Ishikawa (cell line): Measurements from ENCODE around the gene AFG3L2.

Source experiments
- CEBPB ChIP-seq: IDR thresholded peaks from 2 replicates; pipeline ENCODE4 v1.6.1; 2012
- CREB1 ChIP-seq: IDR thresholded peaks from 2 replicates; pipeline ENCODE4 v1.6.1; 2012; ENCODE audit warnings: low read depth
- EGR1 ChIP-seq: IDR thresholded peaks from 2 replicates; pipeline ENCODE4 v1.6.1; 2012
- EP300 ChIP-seq: IDR thresholded peaks from 2 replicates; pipeline ENCODE4 v1.6.1; 2012; ENCODE audit warnings: borderline replicate concordance
- FOXM1 ChIP-seq: IDR thresholded peaks from 2 replicates; pipeline ENCODE4 v1.6.1; 2012; ENCODE audit warnings: low read depth, borderline replicate concordance
- MAX ChIP-seq: IDR thresholded peaks from 2 replicates; pipeline ENCODE4 v1.6.1; 2012
- NFIC ChIP-seq: IDR thresholded peaks from 2 replicates; pipeline ENCODE4 v1.6.1; 2012
- RAD21 ChIP-seq: IDR thresholded peaks from 2 replicates; pipeline ENCODE4 v1.6.1; 2012; ENCODE audit warnings: low read depth
- REST ChIP-seq: IDR thresholded peaks from 2 replicates; pipeline ENCODE4 v1.6.1; 2012; ENCODE audit warnings: low read depth, mild to moderate bottlenecking
- TAF1 ChIP-seq: IDR thresholded peaks from 2 replicates; pipeline ENCODE4 v1.6.1; 2012; ENCODE audit warnings: low read depth, mild to moderate bottlenecking
- TCF12 ChIP-seq: IDR thresholded peaks from 2 replicates; pipeline ENCODE4 v1.6.1; 2012; ENCODE audit warnings: low read depth
- USF1 ChIP-seq: IDR thresholded peaks from 2 replicates; pipeline ENCODE4 v1.6.1; 2012
- YY1 ChIP-seq: IDR thresholded peaks from 2 replicates; pipeline ENCODE4 v1.6.1; 2012; ENCODE audit warnings: low read depth

- no peak for TF ChIP-seq YY1
- no peak for TF ChIP-seq TAF1
- no peak for TF ChIP-seq USF1
- no peak for TF ChIP-seq EGR1
- no peak for TF ChIP-seq MAX
- no peak for TF ChIP-seq CEBPB
- TF ChIP-seq TCF12 = no peak
- no peak for TF ChIP-seq CREB1
- no peak for TF ChIP-seq EP300
- no peak for TF ChIP-seq REST
- no peak for TF ChIP-seq FOXM1
- no peak for TF ChIP-seq NFIC
- TF ChIP-seq RAD21 = no peak
Measured at GRCh38 chr18:12397793-12398192, 20.8 kb upstream of the AFG3L2 start.
